MM.1S (cell line): ENCODE measurements around the gene KCNIP1.

ENCODE experiments used
- DNase-seq: peaks from one replicate; pipeline ENCODE4 v3.0.0-alpha.2; 2015
- H2AFZ ChIP-seq: fragments of 300-600 bp; sonication (generic); 2 replicates; pipeline ENCODE4 v1.6.0; 2016; ENCODE audit warnings: antibody characterized with exemption, low read length
- H3F3A ChIP-seq: fragments of 300-600 bp; sonication (generic); 2 replicates; pipeline ENCODE4 v1.6.1; 2016; ENCODE audit warnings: mild to moderate bottlenecking, antibody characterized with exemption, low read length, moderate library complexity, mixed read lengths; ENCODE audit not compliant: insufficient read depth
- H3K27ac ChIP-seq: fragments of 300-600 bp; sonication (generic); 2 replicates; pipeline ENCODE4 v1.5.1; 2016; ENCODE audit warnings: mild to moderate bottlenecking, low read length
- H3K27me3 ChIP-seq: fragments of 300-600 bp; sonication (generic); replicated peaks from 2 replicates; pipeline ENCODE4 v1.6.0; 2016; ENCODE audit warnings: low read length; ENCODE audit not compliant: insufficient read depth
- H3K36me3 ChIP-seq: fragments of 300-600 bp; sonication (generic); replicated peaks from 2 replicates; pipeline ENCODE4 v1.6.1; 2016; ENCODE audit warnings: mild to moderate bottlenecking, low read length, mixed read lengths; ENCODE audit not compliant: insufficient read depth
- H3K4me1 ChIP-seq: fragments of 300-600 bp; sonication (generic); 2 replicates; pipeline ENCODE4 v1.6.1; 2016; ENCODE audit warnings: low read length, mixed read lengths
- H3K4me2 ChIP-seq: fragments of 300-600 bp; sonication (generic); 2 replicates; pipeline ENCODE4 v1.6.0; 2016; ENCODE audit warnings: low read depth, low read length
- H3K4me3 ChIP-seq: fragments of 300-600 bp; sonication (generic); 2 replicates; pipeline ENCODE4 v1.5.1; 2016; ENCODE audit warnings: low read length, mixed read lengths
- H3K79me2 ChIP-seq: fragments of 300-600 bp; sonication (generic); 2 replicates; pipeline ENCODE4 v1.6.1; 2016; ENCODE audit warnings: mixed run types, low read length, mixed read lengths
- H3K9ac ChIP-seq: fragments of 300-600 bp; sonication (generic); 2 replicates; pipeline ENCODE4 v1.6.1; 2016; ENCODE audit warnings: low read length, mixed read lengths
- H3K9me2 ChIP-seq: fragments of 300-600 bp; sonication (generic); replicated peaks from 2 replicates; pipeline ENCODE4 v1.6.1; 2016; ENCODE audit warnings: mild to moderate bottlenecking, low read length, mixed read lengths; ENCODE audit not compliant: insufficient read depth
- H3K9me3 ChIP-seq: fragments of 300-600 bp; sonication (generic); replicated peaks from 2 replicates; pipeline ENCODE4 v1.6.1; 2016; ENCODE audit warnings: mild to moderate bottlenecking, low read length, mixed read lengths; ENCODE audit not compliant: insufficient read depth
- H4K20me1 ChIP-seq: fragments of 300-600 bp; sonication (generic); 2 replicates; pipeline ENCODE4 v1.6.1; 2016; ENCODE audit warnings: mild to moderate bottlenecking, low read length, moderate library complexity, mixed read lengths; ENCODE audit not compliant: insufficient read depth
- EZH2 ChIP-seq: fragments of 300-600 bp; sonication (generic); optimal IDR thresholded peaks from 2 replicates; pipeline ENCODE3; 2017; ENCODE audit warnings: low read depth, mild to moderate bottlenecking, antibody characterized with exemption, low read length, mixed read lengths
- EZH2phosphoT487 ChIP-seq: fragments of 300-600 bp; sonication (generic); IDR thresholded peaks from 2 replicates; pipeline ENCODE4 v1.6.1; 2018; ENCODE audit warnings: antibody characterized with exemption, low read length
- TF ChIP-seq, protein P1 (sequence below): fragments of 300-600 bp; sonication (generic); IDR thresholded peaks from 2 replicates; pipeline ENCODE4 v1.5.1; 2016; ENCODE audit warnings: antibody characterized with exemption, low read length, mixed read lengths

KCNIP1 gene

DNA sequence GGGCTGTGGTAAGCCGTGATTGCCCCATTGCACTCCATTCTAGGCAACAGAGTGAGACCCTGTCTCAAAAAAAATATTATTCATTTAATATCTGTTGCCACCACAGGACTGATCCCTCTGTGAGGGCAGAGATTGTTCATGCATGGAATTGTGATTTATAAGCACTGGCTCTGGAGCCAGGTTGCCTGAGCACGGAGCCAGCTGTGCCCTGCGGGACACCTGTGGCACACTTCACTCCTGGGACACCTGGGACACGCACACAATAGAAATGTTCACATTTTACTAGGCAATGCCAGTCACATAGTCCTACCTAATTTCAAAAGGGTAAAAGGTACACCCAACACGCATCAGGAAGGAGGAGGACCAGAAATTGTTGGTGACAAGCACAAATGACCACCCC, 196.7 kb downstream of the KCNIP1 start:
- no peaks in the 10 kb centered on the region for H3K9me3 ChIP-seq
- no peak overlapping the region for H3K9ac ChIP-seq
- no peaks in the 10 kb centered on the region for H3K4me1 ChIP-seq
- no peaks in the 10 kb centered on the region for H3F3A ChIP-seq
- no peaks in the 10 kb centered on the region for H3K9me2 ChIP-seq
- no peaks in the 10 kb centered on the region for H3K27me3 ChIP-seq
- no peak for DNase-seq
- no peak overlapping the region for H2AFZ ChIP-seq
- H3K4me2 ChIP-seq = no peak overlapping the region
- no peaks in the 10 kb centered on the region for H3K79me2 ChIP-seq
- H3K27ac ChIP-seq = no peak overlapping the region
- H4K20me1 ChIP-seq = no peaks in the 10 kb centered on the region
- TF ChIP-seq, protein P1, sequence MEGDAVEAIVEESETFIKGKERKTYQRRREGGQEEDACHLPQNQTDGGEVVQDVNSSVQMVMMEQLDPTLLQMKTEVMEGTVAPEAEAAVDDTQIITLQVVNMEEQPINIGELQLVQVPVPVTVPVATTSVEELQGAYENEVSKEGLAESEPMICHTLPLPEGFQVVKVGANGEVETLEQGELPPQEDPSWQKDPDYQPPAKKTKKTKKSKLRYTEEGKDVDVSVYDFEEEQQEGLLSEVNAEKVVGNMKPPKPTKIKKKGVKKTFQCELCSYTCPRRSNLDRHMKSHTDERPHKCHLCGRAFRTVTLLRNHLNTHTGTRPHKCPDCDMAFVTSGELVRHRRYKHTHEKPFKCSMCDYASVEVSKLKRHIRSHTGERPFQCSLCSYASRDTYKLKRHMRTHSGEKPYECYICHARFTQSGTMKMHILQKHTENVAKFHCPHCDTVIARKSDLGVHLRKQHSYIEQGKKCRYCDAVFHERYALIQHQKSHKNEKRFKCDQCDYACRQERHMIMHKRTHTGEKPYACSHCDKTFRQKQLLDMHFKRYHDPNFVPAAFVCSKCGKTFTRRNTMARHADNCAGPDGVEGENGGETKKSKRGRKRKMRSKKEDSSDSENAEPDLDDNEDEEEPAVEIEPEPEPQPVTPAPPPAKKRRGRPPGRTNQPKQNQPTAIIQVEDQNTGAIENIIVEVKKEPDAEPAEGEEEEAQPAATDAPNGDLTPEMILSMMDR = no peak
- TF ChIP-seq EZH2 = no peak
- no peak for TF ChIP-seq EZH2phosphoT487
- H3K36me3 ChIP-seq = no peaks in the 10 kb centered on the region
- H3K4me3 ChIP-seq = no peak overlapping the region

DNA sequence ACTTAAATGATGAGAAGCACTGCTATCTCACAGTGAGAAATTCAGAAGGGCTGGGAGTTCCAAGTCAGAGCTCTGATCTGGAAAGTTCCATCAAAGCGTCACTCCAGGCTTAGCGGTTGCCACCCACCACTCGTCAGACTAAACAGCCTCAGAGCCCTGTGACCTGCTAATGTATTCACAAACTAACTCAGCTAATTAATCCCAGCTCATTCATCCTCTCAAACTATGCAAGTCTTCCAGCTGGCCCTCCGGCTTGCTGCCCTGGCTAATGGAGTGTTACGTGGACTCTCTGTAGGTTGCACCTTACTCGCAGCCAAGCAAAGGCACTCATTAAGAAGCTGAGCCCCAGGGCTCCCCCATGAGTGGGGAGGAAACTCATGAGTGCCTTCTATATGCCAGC, 197.5 kb downstream of the KCNIP1 start:
- no peaks in the 10 kb centered on the region for H3F3A ChIP-seq
- no peak for DNase-seq
- no peaks in the 10 kb centered on the region for H3K4me1 ChIP-seq
- H3K9me2 ChIP-seq = no peaks in the 10 kb centered on the region
- no peak overlapping the region for H3K4me3 ChIP-seq
- no peak overlapping the region for H2AFZ ChIP-seq
- no peak overlapping the region for H3K4me2 ChIP-seq
- H3K27me3 ChIP-seq = no peaks in the 10 kb centered on the region
- no peaks in the 10 kb centered on the region for H4K20me1 ChIP-seq
- H3K27ac ChIP-seq = no peak overlapping the region
- TF ChIP-seq EZH2phosphoT487 (no peak), EZH2 (no peak)
- TF ChIP-seq, protein P1 = no peak
- no peak overlapping the region for H3K9ac ChIP-seq
- no peaks in the 10 kb centered on the region for H3K79me2 ChIP-seq
- H3K36me3 ChIP-seq = no peaks in the 10 kb centered on the region
- no peaks in the 10 kb centered on the region for H3K9me3 ChIP-seq

DNA sequence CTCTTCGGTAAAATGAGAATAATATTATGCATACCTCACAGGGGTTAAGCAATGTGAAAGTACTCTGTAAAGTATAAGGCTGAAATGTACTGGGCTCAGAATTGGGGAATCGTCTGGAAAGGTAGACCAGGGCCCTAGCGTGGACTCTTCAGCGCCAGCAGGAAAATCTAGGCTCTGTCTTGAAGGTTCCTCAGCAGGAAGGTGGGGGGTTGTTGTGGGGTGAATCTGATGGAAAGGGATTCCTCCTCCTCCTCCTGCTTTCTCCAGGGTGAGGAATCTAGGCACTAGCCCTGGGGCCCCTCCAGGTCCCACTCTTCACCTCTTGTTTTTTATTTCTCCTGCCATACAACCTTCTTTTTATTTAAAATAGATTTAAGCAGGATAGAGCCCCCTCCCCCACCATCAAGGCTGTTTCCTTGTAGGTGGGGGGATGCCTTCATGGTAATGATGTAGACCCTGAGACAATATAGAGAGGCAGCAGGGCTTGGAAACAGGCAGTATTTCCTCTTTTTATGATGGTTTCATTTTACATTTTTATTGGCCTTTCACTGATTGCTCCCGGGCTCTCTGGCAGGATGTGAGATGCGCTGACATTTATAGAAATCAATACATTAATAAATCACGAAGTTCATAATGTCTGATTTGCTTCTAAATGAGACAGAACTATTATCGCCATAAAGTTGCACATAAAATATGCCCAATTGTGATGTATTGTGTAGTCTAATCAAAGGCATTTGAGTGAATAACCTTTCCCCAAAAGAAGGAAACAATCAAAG, 200.8 kb downstream of the KCNIP1 start:
- no peak overlapping the region for H2AFZ ChIP-seq
- H3K36me3 ChIP-seq = no peaks in the 10 kb centered on the region
- no peak for DNase-seq
- no peak overlapping the region for H3K27ac ChIP-seq
- H3K9me3 ChIP-seq = no peaks in the 10 kb centered on the region
- no peak overlapping the region for H3K9ac ChIP-seq
- H3K4me1 ChIP-seq = no peaks in the 10 kb centered on the region
- no peak overlapping the region for H3K4me3 ChIP-seq
- H3K27me3 ChIP-seq = no peaks in the 10 kb centered on the region
- no peaks in the 10 kb centered on the region for H3K79me2 ChIP-seq
- H3F3A ChIP-seq = no peaks in the 10 kb centered on the region
- no peak overlapping the region for H3K4me2 ChIP-seq
- TF ChIP-seq, protein P1 = no peak
- TF ChIP-seq EZH2phosphoT487 (no peak), EZH2 (no peak)
- H4K20me1 ChIP-seq = no peaks in the 10 kb centered on the region
- H3K9me2 ChIP-seq = no peaks in the 10 kb centered on the region
